DMS53 treated with DMSO at 0.1 percent for 48 hours (cell line): ENCODE data around the gene ETV1.
"Not testable (repeated sequence)": the region's sequence is repeated elsewhere in the genome, so short reads cannot be mapped to it uniquely, and the experiment has no call there.

Experiments used
- DNase-seq: peaks from one replicate; lab custom pipeline; 2025; ENCODE audit not compliant: unreplicated experiment; lab: John Stamatoyannopoulos, UW

Gene ETV1

DNA sequence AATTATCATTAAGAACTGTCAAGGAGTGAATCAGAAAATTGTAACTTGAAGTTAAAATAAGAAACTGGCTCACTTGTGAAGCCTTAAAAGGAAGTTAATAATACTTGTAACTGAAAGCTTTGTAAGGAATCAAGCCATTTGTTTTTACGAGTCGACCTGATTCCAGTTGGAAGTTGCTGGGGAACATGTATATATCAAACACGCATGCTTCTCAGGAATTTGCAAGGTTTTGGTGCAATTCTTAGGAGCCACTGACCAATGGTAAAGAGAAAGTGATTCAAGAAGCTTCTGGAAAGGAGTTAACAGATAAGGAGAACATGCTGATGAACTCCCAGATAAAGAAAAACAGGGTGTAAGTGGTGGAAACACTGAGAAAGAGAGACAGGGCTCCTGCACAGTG is 56.4 kb downstream of the ETV1 start:
- DNase-seq, result no peak

DNA sequence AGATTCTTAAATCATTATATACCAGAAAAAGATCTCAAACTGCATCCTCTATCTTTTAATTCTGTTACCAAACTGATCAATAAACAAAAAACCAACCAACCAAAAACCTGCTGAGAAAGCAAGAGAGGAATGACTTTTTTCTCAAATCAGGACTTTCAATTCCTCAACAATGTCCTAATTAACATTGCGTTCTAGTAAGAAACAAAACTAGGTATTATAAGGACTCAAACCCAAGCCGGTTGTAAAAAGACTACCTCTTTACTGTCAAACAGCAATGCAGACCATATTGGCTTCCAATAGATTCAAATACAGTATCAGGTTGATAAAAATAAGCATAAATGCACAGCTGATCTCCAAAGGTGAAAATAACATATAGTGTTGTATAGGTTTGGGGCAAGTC is 57.3 kb downstream of the ETV1 start:
- DNase-seq, result no peak

DNA sequence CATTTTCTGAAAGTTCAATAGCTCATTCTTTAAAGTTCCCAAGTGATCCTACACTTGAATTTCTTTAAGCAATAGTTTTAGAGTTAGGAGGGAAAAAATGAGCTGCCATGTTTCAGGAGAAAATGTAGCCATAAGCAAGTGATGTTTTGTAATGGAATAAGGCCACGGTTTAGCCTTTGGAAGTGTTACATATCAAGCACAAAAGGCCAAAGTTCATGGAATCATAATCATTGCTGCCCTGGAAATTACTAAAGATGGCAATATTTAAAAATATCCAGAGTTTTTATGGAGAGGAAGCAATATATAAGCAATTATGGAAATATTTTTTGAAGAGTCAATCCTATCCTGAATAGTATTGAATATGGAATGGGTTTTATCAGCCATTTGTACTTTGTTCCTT is 68.4 kb downstream of the ETV1 start:
- DNase-seq, result no peak

DNA sequence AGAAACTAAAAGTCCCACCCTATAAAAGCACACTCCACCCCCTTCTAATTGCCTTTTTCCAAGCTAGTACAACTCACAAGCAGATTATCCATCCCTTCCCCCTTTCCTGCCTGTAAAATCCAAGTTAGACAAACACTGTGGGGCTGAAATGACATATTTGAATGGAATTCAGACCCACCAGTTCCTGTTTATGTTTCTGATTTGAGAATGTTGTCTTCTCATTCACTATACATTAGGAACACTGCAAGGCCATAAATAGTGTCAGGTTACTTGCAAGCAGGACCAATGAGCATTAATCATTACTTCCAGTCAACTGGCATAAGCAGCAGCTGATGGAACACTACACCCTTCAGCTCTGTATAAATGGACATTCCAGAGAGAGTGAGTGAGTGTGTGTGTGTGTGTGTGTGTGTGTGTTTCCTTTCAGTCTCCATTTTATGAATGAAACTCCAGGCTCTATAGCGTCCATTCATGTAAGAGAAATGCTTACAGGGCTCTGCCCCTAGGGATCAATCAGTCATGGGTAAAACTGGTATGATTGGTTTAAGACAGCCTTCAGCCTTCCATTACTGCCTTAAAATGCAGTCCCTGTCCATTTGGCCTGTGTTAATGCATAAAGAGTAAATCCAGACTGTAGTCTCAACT is 69.3 kb downstream of the ETV1 start:
- peak; percentile 97 for DNase-seq

DNA sequence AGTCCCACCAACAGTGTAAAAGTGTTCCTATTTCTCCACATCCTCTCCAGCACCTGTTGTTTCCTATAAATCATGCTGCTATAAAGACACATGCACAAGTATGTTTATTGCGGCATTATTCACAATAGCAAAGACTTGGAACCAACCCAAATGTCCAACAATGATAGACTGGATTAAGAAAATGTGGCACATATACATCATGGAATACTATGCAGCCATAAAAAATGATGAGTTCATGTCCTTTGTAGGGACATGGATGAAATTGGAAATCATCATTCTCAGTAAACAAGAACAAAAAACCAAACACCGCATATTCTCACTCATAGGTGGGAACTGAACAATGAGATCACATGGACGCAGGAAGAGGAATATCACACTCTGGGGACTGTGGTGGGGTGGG is 71.1 kb downstream of the ETV1 start:
- DNase-seq, result not testable (repeated sequence)

DNA sequence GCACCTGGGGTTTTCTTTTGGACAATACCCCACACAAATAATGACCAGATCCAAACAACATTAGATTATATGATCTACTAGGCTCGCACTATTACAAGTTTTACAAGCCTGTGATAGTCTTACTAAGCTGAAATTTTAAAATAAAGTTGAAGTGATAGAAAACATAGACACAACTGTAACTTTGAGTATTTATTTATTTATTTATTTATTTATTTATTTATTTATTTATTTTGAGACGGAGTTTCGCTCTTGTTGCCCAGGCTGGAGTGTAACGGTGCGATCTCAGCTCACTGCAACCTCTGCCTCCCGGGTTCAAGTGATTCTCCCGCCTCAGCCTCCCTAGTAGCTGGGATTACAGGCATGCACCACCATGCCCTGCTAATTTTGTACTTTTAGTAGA is 72.4 kb downstream of the ETV1 start:
- DNase-seq, result not testable (repeated sequence)

DNA sequence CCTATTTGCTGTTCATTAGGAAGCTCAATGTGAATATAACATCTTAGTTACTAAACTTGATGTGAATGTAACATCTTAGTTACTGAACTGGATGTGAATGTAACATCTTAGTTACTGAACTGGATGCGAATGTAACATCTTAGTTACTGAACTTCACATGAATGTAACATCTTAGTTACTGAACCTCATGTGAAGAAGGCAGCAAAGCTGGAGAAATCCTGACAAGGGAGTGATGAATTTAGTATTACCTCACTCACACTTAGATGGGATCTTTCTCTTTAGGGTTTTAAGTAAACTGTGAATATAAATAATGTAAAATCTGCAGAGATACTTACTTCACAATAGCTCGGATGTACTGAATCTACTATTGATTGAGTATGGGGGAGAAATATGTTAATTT is 73.6 kb downstream of the ETV1 start:
- DNase-seq, result no peak

DNA sequence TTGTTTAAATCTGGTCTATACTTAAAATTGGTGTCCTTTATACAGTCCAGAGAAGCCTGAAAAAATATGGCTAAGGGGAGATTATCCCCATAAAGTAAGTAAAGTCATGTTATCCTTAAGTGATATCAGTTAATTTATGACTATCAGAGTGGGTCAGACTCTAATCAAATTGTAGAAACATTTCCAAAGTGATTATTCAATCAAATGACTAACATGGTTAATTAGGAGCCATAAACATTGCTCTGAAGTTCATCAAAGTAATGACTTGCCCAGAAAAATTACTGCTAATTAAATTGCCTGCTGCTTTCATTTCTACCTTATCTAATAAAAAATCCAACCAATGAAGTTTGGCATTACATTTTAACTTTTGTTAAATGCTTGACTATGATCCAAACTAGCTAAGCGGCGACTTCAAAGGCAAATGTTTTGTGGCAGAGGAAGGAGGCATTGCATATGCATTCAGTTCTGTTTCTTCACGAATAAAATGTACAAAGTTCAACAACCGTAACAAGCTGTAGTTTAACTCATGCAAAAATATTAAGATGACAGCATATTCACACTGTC is 76.7 kb downstream of the ETV1 start:
- no peak for DNase-seq

DNA sequence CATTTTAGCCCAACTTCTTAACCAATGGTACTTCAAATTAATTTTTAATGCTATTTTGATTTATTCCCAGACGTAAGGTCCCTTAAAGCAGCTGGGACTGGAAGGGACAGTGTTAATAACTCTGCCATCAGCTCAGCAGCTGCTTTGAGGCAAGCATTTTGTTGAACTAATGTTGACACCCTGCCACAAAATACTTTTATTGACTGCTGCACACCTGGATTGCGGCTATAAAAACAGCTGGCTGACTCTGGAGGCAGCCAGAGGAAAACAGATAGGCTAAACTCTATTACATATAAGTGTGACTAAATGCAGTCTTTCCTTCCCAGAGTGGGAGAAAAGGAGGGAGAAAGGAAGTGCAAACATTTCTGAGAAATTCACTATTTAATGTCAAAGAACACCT is 77.6 kb downstream of the ETV1 start:
- no peak for DNase-seq

DNA sequence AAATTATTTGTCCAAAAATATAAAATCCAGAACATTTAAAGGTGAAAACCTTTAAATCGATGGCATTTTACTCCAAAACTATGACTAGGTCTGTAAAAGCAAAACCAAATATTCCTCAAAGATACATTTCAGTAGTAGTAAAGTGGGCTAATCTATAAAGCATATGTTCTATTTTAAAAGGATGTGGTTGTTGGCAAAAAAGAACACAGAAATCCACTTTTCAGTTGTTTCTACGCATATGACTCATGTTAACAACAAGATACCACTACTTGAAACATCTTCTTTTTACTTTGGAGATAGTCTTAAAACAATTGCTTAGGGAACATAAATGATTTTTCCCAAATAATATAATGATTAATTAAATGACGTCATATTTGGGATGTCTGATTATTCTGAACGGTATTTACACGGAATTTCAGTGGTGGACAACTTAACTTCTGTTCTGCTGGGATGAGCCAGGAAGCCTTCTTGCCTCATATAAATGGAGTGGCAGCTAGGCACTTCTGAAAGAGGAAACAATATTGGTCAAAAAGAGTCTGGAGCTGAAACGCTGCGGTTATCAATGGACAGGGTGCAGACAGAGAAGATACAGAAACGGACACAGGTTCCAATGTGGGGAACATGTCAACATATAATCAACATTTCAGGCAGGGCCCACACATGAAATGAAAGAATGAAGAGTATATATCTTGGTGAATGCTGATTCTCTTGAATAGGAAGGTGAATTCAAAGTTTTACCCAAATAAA is 78.5 kb downstream of the ETV1 start:
- no peak for DNase-seq

DNA sequence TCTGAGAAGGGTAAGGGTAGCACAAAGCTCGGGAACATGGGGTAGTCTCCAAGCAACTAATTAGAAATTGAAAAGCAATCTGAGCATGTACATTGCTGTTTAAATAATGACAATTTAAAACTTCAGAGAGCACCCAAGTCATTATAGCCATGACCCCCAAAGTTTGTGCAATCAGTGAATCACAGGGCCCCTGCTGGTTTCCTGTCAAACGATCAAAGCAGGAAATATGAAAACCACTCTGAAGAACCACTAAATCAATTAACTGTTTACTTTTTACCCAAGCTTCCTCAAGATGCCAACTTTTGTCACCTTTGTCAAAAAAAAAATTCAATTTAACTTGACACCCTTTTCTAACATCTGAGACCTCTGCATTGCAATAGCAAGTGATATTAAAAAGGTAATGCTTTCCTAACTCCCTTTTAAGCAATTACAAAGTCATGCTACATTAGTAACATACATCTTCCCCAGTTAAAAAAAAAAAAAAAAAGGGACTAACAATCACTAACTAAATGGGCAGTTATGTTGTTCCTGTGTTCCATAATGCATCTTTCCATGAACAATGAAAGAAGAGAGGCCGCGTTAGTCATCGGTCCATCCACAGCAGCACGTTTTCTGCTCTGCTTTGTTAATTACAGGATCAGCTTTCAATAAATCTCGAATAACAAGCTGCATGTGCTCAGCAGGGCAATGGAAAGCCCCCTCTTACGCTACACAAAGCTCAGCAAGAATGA is 80.6 kb downstream of the ETV1 start:
- no peak for DNase-seq

DNA sequence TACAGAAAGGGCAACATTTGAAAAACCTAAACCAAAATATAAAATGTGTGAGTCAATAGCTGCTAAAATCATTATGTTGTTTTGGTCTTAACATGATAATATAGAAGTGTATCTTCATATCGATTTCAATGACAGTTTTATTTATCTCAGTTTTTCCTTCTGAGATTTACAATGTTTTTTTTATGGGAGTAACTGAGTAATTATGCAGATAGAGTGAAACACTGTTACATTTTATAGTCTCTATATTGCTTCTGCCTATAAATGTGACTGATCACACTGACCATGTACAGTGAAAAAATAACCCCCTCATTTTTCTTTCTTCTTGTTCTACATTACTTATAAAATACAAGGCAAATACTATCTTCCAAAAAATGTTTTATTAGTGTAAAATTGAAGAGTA is 81.6 kb downstream of the ETV1 start:
- DNase-seq, result no peak

DNA sequence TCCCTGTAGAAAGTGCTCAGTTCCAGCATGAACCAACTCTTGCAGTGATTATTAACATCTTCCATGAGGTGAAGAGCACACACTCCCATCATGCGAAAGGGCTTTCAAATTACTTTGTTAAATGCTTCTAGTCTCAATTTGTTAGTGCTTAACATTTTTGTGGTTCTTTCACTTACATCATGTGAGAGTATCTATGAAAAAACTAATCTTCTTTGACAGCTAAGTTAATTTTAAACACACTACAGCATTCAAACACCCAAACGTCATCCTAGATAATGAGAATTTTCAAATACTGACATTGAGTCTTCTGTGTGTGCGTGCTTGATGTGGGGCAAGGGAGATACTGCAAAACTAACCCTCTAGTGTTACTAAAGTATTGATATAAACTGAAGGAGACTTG is 84.8 kb downstream of the ETV1 start:
- DNase-seq, result no peak

DNA sequence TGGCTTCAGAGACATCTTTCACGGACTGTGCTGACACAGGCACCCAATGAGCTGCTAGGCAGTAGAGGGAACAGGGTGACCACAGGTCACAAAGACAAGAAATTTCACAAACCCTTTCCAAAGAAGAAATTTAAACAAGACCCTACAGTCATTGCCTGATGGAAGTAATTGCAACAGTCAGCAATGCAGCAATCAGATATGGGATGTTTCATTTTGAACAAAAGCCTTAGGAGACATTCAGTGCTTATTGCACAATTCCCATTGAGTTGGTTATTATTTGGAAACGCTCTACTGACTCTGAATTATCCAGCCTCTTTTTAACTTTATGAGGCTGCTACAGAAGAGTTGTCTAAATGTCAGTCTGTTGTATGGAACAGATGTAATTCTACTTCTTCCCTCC is 85.5 kb downstream of the ETV1 start:
- DNase-seq, result no peak

DNA sequence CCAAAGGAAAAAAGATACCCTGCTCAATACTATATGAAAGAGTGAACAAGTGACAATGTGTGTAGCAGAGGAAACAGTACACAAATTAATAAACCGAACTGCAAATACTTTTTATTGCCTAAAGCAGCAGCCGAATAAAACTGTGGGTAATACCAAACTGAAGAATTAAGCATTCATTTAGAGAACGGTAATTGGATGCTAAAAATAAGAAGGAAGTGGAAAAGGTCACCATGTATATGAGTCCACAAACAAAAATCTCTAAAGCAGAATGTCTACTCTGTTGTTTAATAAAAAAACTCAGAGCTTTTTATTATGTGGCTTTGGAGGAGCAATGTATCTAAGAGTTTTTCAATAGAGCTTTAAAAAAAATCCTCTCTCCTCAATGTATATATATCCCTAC is 87.9 kb downstream of the ETV1 start:
- DNase-seq, result no peak

DNA sequence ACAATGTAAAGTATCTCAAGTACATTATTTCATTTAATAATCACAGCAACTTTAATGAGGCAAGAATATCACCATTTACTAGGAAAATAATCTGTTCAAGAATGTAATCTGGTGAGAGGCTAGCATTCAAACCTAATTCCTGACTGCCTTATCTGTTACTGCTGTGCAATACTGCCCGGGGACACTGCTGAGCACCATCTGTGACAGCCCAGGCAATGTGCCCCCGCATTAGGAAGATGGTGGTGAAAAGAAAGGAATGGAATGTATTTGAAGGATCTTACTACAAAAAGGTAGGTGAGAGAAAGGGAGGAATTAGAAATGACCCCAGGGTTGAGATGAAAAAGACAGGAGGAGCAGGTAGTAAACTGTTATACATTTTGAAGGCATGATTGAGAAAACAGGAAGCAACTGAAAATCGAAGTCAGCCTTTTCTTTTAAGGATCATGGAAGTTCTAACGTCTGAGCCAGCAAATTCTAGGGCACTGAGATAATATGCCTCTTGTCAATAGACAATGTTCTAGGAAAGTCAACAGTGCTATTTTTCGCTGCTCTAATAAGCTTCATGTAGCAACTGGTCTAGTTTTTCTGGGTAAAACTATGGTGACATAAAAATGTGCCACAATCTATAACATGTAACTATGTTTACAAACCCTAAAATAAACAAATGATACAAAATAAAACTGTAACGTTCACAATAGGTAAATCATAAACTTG is 90.4 kb downstream of the ETV1 start:
- DNase-seq, result no peak

DNA sequence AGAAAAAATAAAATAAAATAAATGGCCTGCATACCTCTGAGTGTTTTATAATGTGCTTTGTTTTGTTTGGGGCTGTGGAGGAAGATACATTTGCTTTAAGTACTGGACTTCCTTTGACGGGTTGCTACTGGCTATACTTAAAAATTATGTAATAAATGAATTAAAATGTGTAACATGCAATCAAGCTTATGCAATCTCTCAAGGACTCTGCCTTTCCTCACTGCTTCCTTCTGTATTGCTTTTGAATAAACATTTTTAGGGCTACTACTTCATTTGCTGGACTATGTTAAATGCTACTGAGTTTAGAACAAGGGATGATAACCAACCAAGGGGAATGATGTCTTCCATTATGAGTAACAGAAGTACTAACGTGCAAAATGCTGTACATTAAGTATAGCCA is 91.6 kb downstream of the ETV1 start:
- no peak for DNase-seq

DNA sequence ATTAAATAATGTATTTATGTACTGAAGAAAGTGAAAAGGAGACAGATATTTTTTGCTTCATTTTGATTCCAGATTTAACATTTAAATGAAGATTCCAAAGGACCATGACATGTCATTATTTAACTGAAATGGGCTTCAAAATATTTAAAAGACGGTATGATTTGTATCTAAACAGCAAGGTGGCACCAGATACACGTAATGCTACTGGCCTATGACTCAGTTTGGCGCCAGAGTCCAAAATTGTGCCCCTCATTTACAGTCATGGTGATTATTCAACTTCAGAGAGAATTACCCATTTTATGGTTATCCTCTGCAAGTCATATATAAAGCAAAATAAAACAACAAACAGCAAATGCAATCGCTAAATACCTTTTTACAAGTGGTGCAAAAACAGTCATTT is 94.5 kb downstream of the ETV1 start:
- no peak for DNase-seq

DNA sequence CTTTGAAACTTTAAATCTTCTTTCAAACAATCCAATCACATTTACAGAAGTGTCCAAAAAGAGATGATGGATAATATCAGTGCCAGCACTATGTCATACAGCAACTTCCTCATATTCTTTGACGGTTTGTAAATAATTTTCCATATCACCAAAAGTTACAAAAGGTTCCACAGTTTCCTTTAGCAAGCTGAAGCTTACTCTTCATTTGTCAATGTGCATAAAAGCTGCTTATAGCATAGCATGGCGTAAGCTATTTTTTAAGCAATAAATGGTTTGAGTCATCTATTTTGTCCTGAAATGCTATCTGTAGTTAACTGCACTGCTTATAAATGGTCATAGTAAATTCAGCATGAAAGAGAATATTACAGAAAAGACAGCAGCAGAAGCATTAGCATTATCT is 95.1 kb downstream of the ETV1 start:
- no peak for DNase-seq

DNA sequence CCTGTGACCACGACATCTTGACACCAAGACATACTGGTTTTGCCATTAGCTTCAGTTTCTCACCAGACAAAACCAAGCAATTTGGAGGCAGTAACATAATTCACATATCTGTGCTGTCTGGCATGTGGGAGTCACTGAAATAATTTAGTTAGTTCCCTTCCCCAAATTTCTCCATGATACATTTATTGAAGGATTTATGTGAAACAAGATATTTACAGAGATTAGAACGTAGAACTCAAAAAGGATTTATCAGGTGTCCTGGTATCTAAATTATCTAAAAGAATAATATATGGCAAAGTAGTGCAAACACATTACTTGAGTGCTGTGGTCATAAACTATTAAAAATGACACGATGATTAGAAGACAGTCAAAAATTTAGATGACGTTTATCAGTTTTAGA is 98.7 kb downstream of the ETV1 start:
- DNase-seq, result no peak

DNA sequence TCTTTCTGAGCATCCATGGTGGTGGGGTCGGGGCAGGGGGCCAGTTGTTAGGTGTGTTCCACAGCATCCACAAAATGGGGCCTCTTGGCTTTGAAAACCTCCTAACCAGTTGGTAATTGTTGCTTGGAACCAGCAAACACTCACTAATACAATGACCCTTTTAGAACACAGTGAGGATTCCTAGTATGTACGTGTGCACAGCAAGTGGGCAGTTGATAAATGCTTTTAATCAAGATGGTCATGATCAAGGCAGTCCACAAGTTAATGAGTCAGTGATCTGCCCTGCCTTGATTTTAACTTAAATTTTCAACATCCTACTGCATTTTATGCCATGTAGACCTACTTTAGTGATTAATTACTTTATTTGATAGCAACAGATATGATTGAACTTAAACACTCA is 103.1 kb downstream of the ETV1 start:
- DNase-seq, result no peak
